ENCODE data around the gene CALHM4. TPM values are rescaled to one million over a fixed set of nuclear protein-coding genes. Genes with fewer than 3 reads are reported as not detected.
A peak's percentile ranks its signal among the peaks of the same experiment; 100 is the strongest.

Gene CALHM4
- total RNA-seq, 1 experiment from 2014 or later, result not detected

GRCh38 chr6:116535109-116535508, 18.4 kb upstream of the CALHM4 start:
- CTCF ChIA-PET, result interaction anchor here (2.6 kb wide), 1 partner anchor 247 kb away, joined by 10 read pairs; no protein-coding TSS in a partner anchor
- Histone ChIP-seq H3K27me3 (replicated peaks; ENCODE audit: insufficient read depth, low read depth, low read length, poor library complexity) (no peaks in the 10 kb centered on the region), H3K36me3 (ENCODE audit: insufficient read depth, low read length, poor library complexity, severe bottlenecking) (no peaks in the 10 kb centered on the region), H3K4me1 (ENCODE audit: insufficient read depth, low read length, poor library complexity, severe bottlenecking) (no peaks in the 10 kb centered on the region), H3K9me3 (ENCODE audit: low read depth, low read length, poor library complexity, severe bottlenecking) (no peaks in the 10 kb centered on the region), H3K27ac (ENCODE audit: low read depth, low read length, poor library complexity, severe bottlenecking) (no peak overlapping the region), H3K4me3 (ENCODE audit: low read depth, low read length, poor library complexity, severe bottlenecking) (no peak overlapping the region)
- BruUV-seq (replicated peaks), result no TSS peak
- intact Hi-C loops (cut with micrococcal nuclease; ENCODE audit: unreplicated experiment), result loop anchor here (5.0 kb wide), 1 partner anchor 112 kb away; no protein-coding TSS in a partner anchor
- TF ChIP-seq EZH2 (IDR thresholded peaks at IDR 0.05; ENCODE audit: borderline replicate concordance, low read depth, low read length, poor library complexity, severe bottlenecking) (no peak), CTCF (conservative IDR thresholded peaks at IDR 0.05; ENCODE audit: low read depth, low read length) (no peak)
- no peak for DNase-seq (ENCODE audit: low spot score)
- POLR2A ChIA-PET (ENCODE audit: low non-redundant PET), result no interaction called here

GRCh38 chr6:116536216-116536621, 17.3 kb upstream of the CALHM4 start:
- Histone ChIP-seq H3K9me3 (ENCODE audit: low read depth, low read length, poor library complexity, severe bottlenecking) (no peaks in the 10 kb centered on the region), H3K27me3 (replicated peaks; ENCODE audit: insufficient read depth, low read depth, low read length, poor library complexity) (no peaks in the 10 kb centered on the region), H3K4me1 (ENCODE audit: insufficient read depth, low read length, poor library complexity, severe bottlenecking) (no peaks in the 10 kb centered on the region), H3K4me3 (ENCODE audit: low read depth, low read length, poor library complexity, severe bottlenecking) (no peak overlapping the region), H3K27ac (ENCODE audit: low read depth, low read length, poor library complexity, severe bottlenecking) (no peak overlapping the region), H3K36me3 (ENCODE audit: insufficient read depth, low read length, poor library complexity, severe bottlenecking) (no peaks in the 10 kb centered on the region)
- ChIA-PET POLR2A (ENCODE audit: low non-redundant PET) (no interaction called here), CTCF (no interaction called here)
- TF ChIP-seq EZH2 (IDR thresholded peaks at IDR 0.05; ENCODE audit: borderline replicate concordance, low read depth, low read length, poor library complexity, severe bottlenecking) (no peak), CTCF (conservative IDR thresholded peaks at IDR 0.05; ENCODE audit: low read depth, low read length) (peak; percentile 86)
- DNase-seq (ENCODE audit: low spot score), result peak; percentile 75
- intact Hi-C loops (cut with micrococcal nuclease; ENCODE audit: unreplicated experiment), result loop anchor here (1.0 to 5.0 kb wide), 3 partner anchors 25 to 249 kb away; no protein-coding TSS in a partner anchor
- BruUV-seq (replicated peaks), result no TSS peak

- Histone ChIP-seq H3K27me3 (replicated peaks; ENCODE audit: insufficient read depth, low read depth, low read length, poor library complexity) (peaks cover 6% of the 10 kb centered on the region), H3K9me3 (ENCODE audit: low read depth, low read length, poor library complexity, severe bottlenecking) (no peaks in the 10 kb centered on the region), H3K27ac (ENCODE audit: low read depth, low read length, poor library complexity, severe bottlenecking) (no peak overlapping the region), H3K36me3 (ENCODE audit: insufficient read depth, low read length, poor library complexity, severe bottlenecking) (no peaks in the 10 kb centered on the region), H3K4me1 (ENCODE audit: insufficient read depth, low read length, poor library complexity, severe bottlenecking) (no peaks in the 10 kb centered on the region), H3K4me3 (ENCODE audit: low read depth, low read length, poor library complexity, severe bottlenecking) (no peak overlapping the region)
- ChIA-PET POLR2A (ENCODE audit: low non-redundant PET) (no interaction called here), CTCF (interaction anchor here (1.6 kb wide), 1 partner anchor 16 kb away, joined by 4 read pairs; no protein-coding TSS in a partner anchor)
- no peak for DNase-seq (ENCODE audit: low spot score)
- BruUV-seq (replicated peaks), result no TSS peak
- intact Hi-C loops (cut with micrococcal nuclease; ENCODE audit: unreplicated experiment), result loop anchor here (10.0 kb wide), 1 partner anchor 302 kb away; no protein-coding TSS in a partner anchor
- TF ChIP-seq CTCF (conservative IDR thresholded peaks at IDR 0.05; ENCODE audit: low read depth, low read length) (no peak), EZH2 (IDR thresholded peaks at IDR 0.05; ENCODE audit: borderline replicate concordance, low read depth, low read length, poor library complexity, severe bottlenecking) (no peak)
Observed at GRCh38 chr6:116542426-116542825, 11.1 kb upstream of the CALHM4 start.
